HG03469 (cell line): ENCODE measurements around the gene ATG16L1.

ENCODE experiments used
- ATAC-seq: cut with Tn5 transposase; IDR thresholded peaks from one replicate; pipeline ENCODE4 v1.9.1; 2021; ENCODE audit warnings: mild to moderate bottlenecking, moderate library complexity, moderate number of reproducible peaks; ENCODE audit not compliant: unreplicated experiment

Gene ATG16L1

GRCh38 chr2:233258211-233258610, 6.7 kb downstream of the ATG16L1 start:
- ATAC-seq: no peak

GRCh38 chr2:233259730-233260129, 8.3 kb downstream of the ATG16L1 start:
- no peak for ATAC-seq

GRCh38 chr2:233260661-233261060, 9.2 kb downstream of the ATG16L1 start:
- no peak for ATAC-seq

GRCh38 chr2:233261819-233262555, 10.5 kb downstream of the ATG16L1 start:
- ATAC-seq: no peak

- ATAC-seq: no peak
These were observed 11.1 kb downstream of the ATG16L1 start for GRCh38 chr2:233262562-233262961.

GRCh38 chr2:233263045-233263570, 11.6 kb downstream of the ATG16L1 start:
- no peak for ATAC-seq

- ATAC-seq: no peak
These were observed 13.2 kb downstream of the ATG16L1 start for GRCh38 chr2:233264667-233265066.

GRCh38 chr2:233265899-233266431, 14.5 kb downstream of the ATG16L1 start:
- no peak for ATAC-seq

- no peak for ATAC-seq
These were observed 15.0 kb downstream of the ATG16L1 start for GRCh38 chr2:233266481-233266880.

- ATAC-seq: peak; percentile 87
These were observed 16.2 kb downstream of the ATG16L1 start for GRCh38 chr2:233267516-233268245.

- ATAC-seq: no peak
These were observed 18.9 kb downstream of the ATG16L1 start for GRCh38 chr2:233270366-233270765.

- ATAC-seq: no peak
These were observed 19.5 kb downstream of the ATG16L1 start for GRCh38 chr2:233270951-233271350.

- no peak for ATAC-seq
These were observed 20.2 kb downstream of the ATG16L1 start for GRCh38 chr2:233271693-233272092.

GRCh38 chr2:233273120-233273519, 21.6 kb downstream of the ATG16L1 start:
- no peak for ATAC-seq

- no peak for ATAC-seq
These were observed 23.8 kb downstream of the ATG16L1 start for GRCh38 chr2:233275223-233275622.

- ATAC-seq: no peak
These were observed 27.4 kb downstream of the ATG16L1 start for GRCh38 chr2:233278921-233279320.

GRCh38 chr2:233280114-233280693, 28.7 kb downstream of the ATG16L1 start:
- no peak for ATAC-seq

GRCh38 chr2:233281553-233281952, 30.1 kb downstream of the ATG16L1 start:
- no peak for ATAC-seq

- no peak for ATAC-seq
These were observed 30.6 kb downstream of the ATG16L1 start for GRCh38 chr2:233281992-233282603.

GRCh38 chr2:233285921-233286320, 34.4 kb downstream of the ATG16L1 start:
- no peak for ATAC-seq

- ATAC-seq: no peak
These were observed 36.4 kb downstream of the ATG16L1 start for GRCh38 chr2:233287871-233288270.
